Astrocyte (in vitro differentiated cells and primary cell): ENCODE results near the gene ARF1. TPM values are rescaled to one million over a fixed set of nuclear protein-coding genes. Genes with fewer than 3 reads are reported as not detected.

Experiments
- DNase-seq: peaks from one replicate; pipeline ENCODE4 v3.0.0-alpha.2; 2010; ENCODE audit warnings: low read depth
- FAIRE-seq: peaks from 2 replicates; lab custom pipeline; 2011; peaks lifted over from hg19 to GRCh38; lab: Jason Lieb, UNC
- H2AFZ ChIP-seq: 2 replicates; pipeline ENCODE4 v1.6.0; 2012; ENCODE audit warnings: low read depth, low read length, inconsistent platforms
- H3K27ac ChIP-seq: 2 replicates; pipeline ENCODE4 v1.5.1; 2011; ENCODE audit warnings: low read depth, low read length, inconsistent platforms
- H3K27me3 ChIP-seq: 2 replicates; pipeline ENCODE4 v1.6.0; 2011; ENCODE audit warnings: low read length, inconsistent platforms; ENCODE audit not compliant: insufficient read depth
- H3K36me3 ChIP-seq: 2 replicates; pipeline ENCODE4 v1.5.1; 2011; ENCODE audit warnings: low read length, inconsistent platforms; ENCODE audit not compliant: insufficient read depth
- H3K4me1 ChIP-seq: 2 replicates; pipeline ENCODE4 v1.5.1; 2011; ENCODE audit warnings: low read length, inconsistent platforms; ENCODE audit not compliant: insufficient read depth
- H3K4me2 ChIP-seq: 2 replicates; pipeline ENCODE4 v1.6.0; 2012; ENCODE audit warnings: low read length, inconsistent platforms
- H3K4me3 ChIP-seq: 2 replicates; pipeline ENCODE4 v1.5.1; 2011; ENCODE audit warnings: low read depth, mild to moderate bottlenecking, low read length, inconsistent platforms; ENCODE audit not compliant: insufficient read depth
- H3K79me2 ChIP-seq: 2 replicates; pipeline ENCODE4 v1.6.0; 2012; ENCODE audit warnings: mild to moderate bottlenecking, low read length, inconsistent platforms; ENCODE audit not compliant: insufficient read depth
- H3K9ac ChIP-seq: 2 replicates; pipeline ENCODE4 v1.6.0; 2012; ENCODE audit warnings: mild to moderate bottlenecking, low read length, inconsistent platforms
- H3K9me3 ChIP-seq: 2 replicates; pipeline ENCODE4 v1.5.1; 2012; ENCODE audit warnings: low read depth, mild to moderate bottlenecking, low read length, inconsistent platforms; ENCODE audit not compliant: insufficient read depth
- H4K20me1 ChIP-seq: 2 replicates; pipeline ENCODE4 v1.6.0; 2012; ENCODE audit warnings: low read length, inconsistent platforms; ENCODE audit not compliant: insufficient read depth
- H3K27ac Mint-ChIP-seq: one replicate; pipeline ENCODE4 v1.8.0; 2021; ENCODE audit warnings: mild to moderate bottlenecking, mixed read lengths; ENCODE audit not compliant: unreplicated experiment
- H3K27me3 Mint-ChIP-seq: one replicate; pipeline ENCODE4 v1.8.0; 2021; ENCODE audit warnings: low read depth, mixed read lengths; ENCODE audit not compliant: unreplicated experiment
- H3K36me3 Mint-ChIP-seq: one replicate; pipeline ENCODE4 v1.8.0; 2021; ENCODE audit warnings: low read depth, mixed read lengths; ENCODE audit not compliant: unreplicated experiment
- H3K4me1 Mint-ChIP-seq: one replicate; pipeline ENCODE4 v1.8.0; 2021; ENCODE audit warnings: low read depth, mixed read lengths; ENCODE audit not compliant: unreplicated experiment
- H3K4me3 Mint-ChIP-seq: one replicate; pipeline ENCODE4 v1.8.0; 2021; ENCODE audit warnings: mild to moderate bottlenecking, moderate library complexity, mixed read lengths; ENCODE audit not compliant: unreplicated experiment
- H3K9me3 Mint-ChIP-seq: one replicate; pipeline ENCODE4 v1.8.0; 2021; ENCODE audit warnings: mild to moderate bottlenecking, mixed read lengths; ENCODE audit not compliant: unreplicated experiment
- EZH2 ChIP-seq: IDR thresholded peaks from 2 replicates; pipeline ENCODE4 v1.6.1; 2012; ENCODE audit warnings: mild to moderate bottlenecking, low read length, inconsistent platforms; ENCODE audit not compliant: insufficient read depth
- total RNA-seq: library from RNA; stranded (reverse); gene quantifications from 2 replicates; pipeline ENCODE4 v1.2.1, GENCODE V29; 2021
- TF ChIP-seq, protein P1 (sequence below): IDR thresholded peaks from 2 replicates; pipeline ENCODE4 v1.5.1; 2011; ENCODE audit warnings: low read depth, mild to moderate bottlenecking, inconsistent platforms, low read length, moderate library complexity; ENCODE audit not compliant: insufficient read depth

The ARF1 gene
- total RNA-seq, 1 donor from 2014 or later = 431 TPM

DNA sequence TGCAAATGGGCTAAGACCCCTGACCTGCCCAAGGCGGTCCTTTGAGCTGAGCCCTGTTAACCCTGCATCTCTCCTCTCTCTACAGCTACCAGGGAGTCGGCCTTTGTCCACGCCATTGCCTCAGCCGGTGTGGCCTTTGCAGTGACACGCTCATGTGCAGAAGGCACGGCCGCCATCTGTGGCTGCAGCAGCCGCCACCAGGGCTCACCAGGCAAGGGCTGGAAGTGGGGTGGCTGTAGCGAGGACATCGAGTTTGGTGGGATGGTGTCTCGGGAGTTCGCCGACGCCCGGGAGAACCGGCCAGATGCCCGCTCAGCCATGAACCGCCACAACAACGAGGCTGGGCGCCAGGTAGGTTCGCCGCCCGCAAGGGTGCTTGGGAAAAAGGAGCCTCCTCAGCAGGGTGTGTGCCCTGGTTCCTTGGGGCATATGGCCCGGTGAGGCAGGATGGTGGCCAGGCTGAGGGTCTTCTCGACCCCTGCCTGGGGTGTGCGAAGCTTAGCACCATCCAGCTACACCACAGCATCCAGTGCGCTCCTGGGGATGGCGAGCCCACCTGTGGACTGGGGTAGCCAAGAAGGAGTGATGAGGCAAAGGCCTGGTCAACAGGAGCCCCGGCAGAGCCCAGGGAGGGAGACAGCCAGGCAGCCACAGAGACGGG is 31.8 kb upstream of the ARF1 start:
- peaks cover 13% of the 10 kb centered on the region for H3K9me3 Mint-ChIP-seq

DNA sequence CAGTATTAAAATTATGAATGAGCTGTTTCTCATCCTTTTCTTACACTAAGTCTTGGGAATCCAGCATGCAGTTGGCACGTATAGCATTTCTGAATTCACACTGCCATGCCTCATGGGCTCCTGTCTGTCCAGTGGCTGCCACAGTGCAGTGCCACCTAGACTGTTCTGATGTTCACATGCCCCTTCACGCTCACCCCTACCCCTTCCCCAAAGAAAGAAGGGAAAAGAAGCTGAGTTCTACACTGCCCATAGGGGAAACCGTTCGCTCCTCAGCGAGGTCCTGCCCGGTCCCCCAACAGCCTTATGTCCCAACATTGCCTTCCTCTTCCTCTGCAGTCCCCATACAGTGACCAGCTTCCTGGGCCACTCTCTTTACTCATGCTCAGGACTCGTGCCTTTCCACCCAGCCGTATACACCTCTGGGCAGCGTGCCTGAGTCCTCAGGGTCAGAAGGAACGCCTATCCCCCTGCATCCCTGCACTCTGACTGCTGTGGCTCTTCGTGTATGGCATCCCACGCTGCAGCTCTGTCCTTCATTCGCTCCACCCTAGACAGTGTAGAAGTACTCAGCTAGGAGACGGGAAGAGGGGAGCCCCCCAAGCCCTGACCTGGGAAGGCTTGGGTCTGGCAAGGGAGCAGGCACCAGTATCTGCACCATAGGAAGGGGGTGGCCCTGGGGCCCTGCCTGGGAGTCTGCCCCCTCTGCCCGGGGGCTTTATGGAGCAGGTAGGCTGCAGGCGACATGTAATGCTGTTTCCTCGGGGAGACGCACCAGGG is 24.1 kb upstream of the ARF1 start:
- Histone ChIP-seq H3K4me1 (peaks cover 3% of the 10 kb centered on the region), H3K79me2 (no peaks in the 10 kb centered on the region), H3K36me3 (no peaks in the 10 kb centered on the region), H3K4me3 (no peak overlapping the region), H2AFZ (no peak overlapping the region), H3K27ac (no peak overlapping the region), H4K20me1 (no peaks in the 10 kb centered on the region), H3K4me2 (no peak overlapping the region), H3K27me3 (peaks cover 45% of the 10 kb centered on the region), H3K9me3 (no peaks in the 10 kb centered on the region), H3K9ac (no peak overlapping the region)
- FAIRE-seq (no peak), DNase-seq (no peak)
- Mint-ChIP-seq H3K4me1 (no peaks in the 10 kb centered on the region), H3K36me3 (no peaks in the 10 kb centered on the region), H3K27ac (no peak overlapping the region), H3K4me3 (no peak overlapping the region), H3K9me3 (peaks cover 11% of the 10 kb centered on the region), H3K27me3 (peaks cover 61% of the 10 kb centered on the region)
- TF ChIP-seq, protein P1, sequence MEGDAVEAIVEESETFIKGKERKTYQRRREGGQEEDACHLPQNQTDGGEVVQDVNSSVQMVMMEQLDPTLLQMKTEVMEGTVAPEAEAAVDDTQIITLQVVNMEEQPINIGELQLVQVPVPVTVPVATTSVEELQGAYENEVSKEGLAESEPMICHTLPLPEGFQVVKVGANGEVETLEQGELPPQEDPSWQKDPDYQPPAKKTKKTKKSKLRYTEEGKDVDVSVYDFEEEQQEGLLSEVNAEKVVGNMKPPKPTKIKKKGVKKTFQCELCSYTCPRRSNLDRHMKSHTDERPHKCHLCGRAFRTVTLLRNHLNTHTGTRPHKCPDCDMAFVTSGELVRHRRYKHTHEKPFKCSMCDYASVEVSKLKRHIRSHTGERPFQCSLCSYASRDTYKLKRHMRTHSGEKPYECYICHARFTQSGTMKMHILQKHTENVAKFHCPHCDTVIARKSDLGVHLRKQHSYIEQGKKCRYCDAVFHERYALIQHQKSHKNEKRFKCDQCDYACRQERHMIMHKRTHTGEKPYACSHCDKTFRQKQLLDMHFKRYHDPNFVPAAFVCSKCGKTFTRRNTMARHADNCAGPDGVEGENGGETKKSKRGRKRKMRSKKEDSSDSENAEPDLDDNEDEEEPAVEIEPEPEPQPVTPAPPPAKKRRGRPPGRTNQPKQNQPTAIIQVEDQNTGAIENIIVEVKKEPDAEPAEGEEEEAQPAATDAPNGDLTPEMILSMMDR = no peak
- no peak for TF ChIP-seq EZH2

More for the DNA sequence above, 31.8 kb upstream of the ARF1 start:
- Histone ChIP-seq H2AFZ (no peak overlapping the region), H3K4me3 (no peak overlapping the region), H3K79me2 (no peaks in the 10 kb centered on the region), H3K27me3 (peaks cover 11% of the 10 kb centered on the region), H3K36me3 (no peaks in the 10 kb centered on the region), H3K9ac (no peak overlapping the region), H3K4me2 (no peak overlapping the region), H3K4me1 (no peaks in the 10 kb centered on the region), H4K20me1 (no peaks in the 10 kb centered on the region), H3K9me3 (no peaks in the 10 kb centered on the region), H3K27ac (no peak overlapping the region)
- Mint-ChIP-seq H3K27ac (no peak overlapping the region), H3K36me3 (no peaks in the 10 kb centered on the region), H3K27me3 (peaks cover 77% of the 10 kb centered on the region), H3K4me3 (no peak overlapping the region), H3K4me1 (no peaks in the 10 kb centered on the region)
- DNase-seq = no peak
- TF ChIP-seq, protein P1 = no peak
- no peak for TF ChIP-seq EZH2
- no peak for FAIRE-seq
